H9 (cell line): ENCODE data around the gene SEZ6. TPM values are rescaled to one million over a fixed set of nuclear protein-coding genes. Genes with fewer than 3 reads are reported as not detected.

Source experiments
- DNase-seq: peaks from one replicate; pipeline ENCODE4 v3.0.0-alpha.2; 2017
- H2AFZ ChIP-seq: one replicate; pipeline ENCODE4 v1.6.1; 2013; ENCODE audit warnings: mild to moderate bottlenecking, low read length, control low read depth, moderate library complexity
- H2AK5ac ChIP-seq: 2 replicates; pipeline ENCODE4 v1.6.1; 2013; ENCODE audit warnings: low read length, control low read depth, mixed read lengths; ENCODE audit not compliant: insufficient read length
- H2BK120ac ChIP-seq: one replicate; pipeline ENCODE4 v1.6.1; 2013; ENCODE audit warnings: low read depth, mild to moderate bottlenecking, low read length, control low read depth, inconsistent platforms; ENCODE audit not compliant: poor library complexity, severe bottlenecking
- H2BK12ac ChIP-seq: 2 replicates; pipeline ENCODE4 v1.6.1; 2013; ENCODE audit warnings: low read length, control low read depth, mixed read lengths, low read depth; ENCODE audit not compliant: insufficient read length
- H2BK15ac ChIP-seq: 2 replicates; pipeline ENCODE4 v1.6.1; 2013; ENCODE audit warnings: low read depth, low read length, control low read depth
- H2BK20ac ChIP-seq: one replicate; pipeline ENCODE4 v1.6.1; 2013; ENCODE audit warnings: low read depth, mild to moderate bottlenecking, low read length, control low read depth, inconsistent platforms; ENCODE audit not compliant: poor library complexity, severe bottlenecking
- H2BK5ac ChIP-seq: 2 replicates; pipeline ENCODE4 v1.6.1; 2013; ENCODE audit warnings: low read length, control low read depth, mixed read lengths; ENCODE audit not compliant: insufficient read length
- H3K14ac ChIP-seq: 2 replicates; pipeline ENCODE4 v1.6.1; 2013; ENCODE audit warnings: low read length, control low read depth; ENCODE audit not compliant: insufficient read depth
- H3K18ac ChIP-seq: 2 replicates; pipeline ENCODE4 v1.6.1; 2013; ENCODE audit warnings: low read depth, mild to moderate bottlenecking, mixed read lengths, low read length, control low read depth; ENCODE audit not compliant: insufficient read length
- H3K23ac ChIP-seq: 2 replicates; pipeline ENCODE4 v1.6.1; 2013; ENCODE audit warnings: low read length, control low read depth, mixed read lengths, low read depth; ENCODE audit not compliant: insufficient read length
- H3K23me2 ChIP-seq: 2 replicates; pipeline ENCODE4 v1.6.1; 2013; ENCODE audit warnings: low read depth, mild to moderate bottlenecking, mixed read lengths, low read length, control low read depth; ENCODE audit not compliant: insufficient read length, poor library complexity, severe bottlenecking
- H3K27ac ChIP-seq: 2 replicates; pipeline ENCODE4 v1.5.1; 2013; ENCODE audit warnings: low read length, control low read depth, mixed read lengths, low read depth; ENCODE audit not compliant: insufficient read length
- H3K27me3 ChIP-seq: 2 replicates; pipeline ENCODE4 v1.6.1; 2013; ENCODE audit warnings: low read length, control low read depth, inconsistent platforms; ENCODE audit not compliant: insufficient read depth
- H3K4ac ChIP-seq: 2 replicates; pipeline ENCODE4 v1.6.1; 2013; ENCODE audit warnings: low read depth, mild to moderate bottlenecking, control low read depth, inconsistent platforms, low read length, moderate library complexity
- H3K4me1 ChIP-seq: 2 replicates; pipeline ENCODE4 v1.6.1; 2013; ENCODE audit warnings: low read length, control low read depth, inconsistent platforms; ENCODE audit not compliant: insufficient read depth
- H3K4me2 ChIP-seq: 2 replicates; pipeline ENCODE4 v1.6.1; 2013; ENCODE audit warnings: low read length, control low read depth, mixed read lengths; ENCODE audit not compliant: insufficient read length, insufficient read depth
- H3K56ac ChIP-seq: 2 replicates; pipeline ENCODE4 v1.6.1; 2013; ENCODE audit warnings: low read depth, mild to moderate bottlenecking, mixed read lengths, low read length, control low read depth; ENCODE audit not compliant: insufficient read length
- H3K79me1 ChIP-seq: 2 replicates; pipeline ENCODE4 v1.6.1; 2013; ENCODE audit warnings: low read depth, mild to moderate bottlenecking, moderate library complexity, low read length, control low read depth, inconsistent platforms; ENCODE audit not compliant: insufficient read depth, poor library complexity, severe bottlenecking
- H3K79me2 ChIP-seq: 2 replicates; pipeline ENCODE4 v1.6.1; 2013; ENCODE audit warnings: low read length, control low read depth, inconsistent platforms; ENCODE audit not compliant: insufficient read depth
- H3K9ac ChIP-seq: 2 replicates; pipeline ENCODE4 v1.6.1; 2013; ENCODE audit warnings: low read length, control low read depth, mixed read lengths; ENCODE audit not compliant: insufficient read length; ENCODE audit errors: extremely low read depth
- H3K9me3 ChIP-seq: one replicate; pipeline ENCODE4 v1.6.1; 2013; ENCODE audit warnings: low read depth, low read length, inconsistent platforms; ENCODE audit not compliant: control insufficient read depth
- H3T11ph ChIP-seq: one replicate; pipeline ENCODE4 v1.6.1; 2013; ENCODE audit warnings: mild to moderate bottlenecking, low read length, control low read depth, inconsistent platforms
- H4K20me1 ChIP-seq: one replicate; pipeline ENCODE4 v1.6.1; 2013; ENCODE audit not compliant: control insufficient read depth, insufficient read length, insufficient read depth
- H4K5ac ChIP-seq: 2 replicates; pipeline ENCODE4 v1.6.1; 2013; ENCODE audit warnings: low read depth, mild to moderate bottlenecking, mixed read lengths, low read length, control low read depth; ENCODE audit not compliant: insufficient read length
- H4K8ac ChIP-seq: replicated peaks from 2 replicates; pipeline ENCODE4 v1.6.1; 2013; ENCODE audit warnings: low read length, control low read depth, mixed read lengths, low read depth; ENCODE audit not compliant: insufficient read length
- H4K91ac ChIP-seq: 2 replicates; pipeline ENCODE4 v1.6.1; 2013; ENCODE audit warnings: low read depth, mild to moderate bottlenecking, moderate library complexity, mixed read lengths, low read length, control low read depth; ENCODE audit not compliant: insufficient read length
- H3K27ac Mint-ChIP-seq, 3 experiments: 2 replicates in 2 of 3; 3 replicates in 1 of 3; pipeline ENCODE4 v1.8.0; 2020 to 2021; ENCODE audit warnings: mixed read lengths in 3 of 3, mild to moderate bottlenecking in 1 of 3, moderate library complexity in 1 of 3
- H3K27me3 Mint-ChIP-seq: 2 replicates; pipeline ENCODE4 v1.8.0; 2021; ENCODE audit warnings: low read depth, mild to moderate bottlenecking, moderate library complexity, mixed read lengths
- H3K36me3 Mint-ChIP-seq, 3 experiments: 2 replicates in 2 of 3; 3 replicates in 1 of 3; pipeline ENCODE4 v1.8.0; 2020 to 2021; ENCODE audit warnings: low read depth in 3 of 3, mixed read lengths in 3 of 3; ENCODE audit not compliant: insufficient read depth in 1 of 3
- H3K4me1 Mint-ChIP-seq, 2 experiments: 2 replicates each; pipeline ENCODE4 v1.8.0; 2020; ENCODE audit warnings: mixed read lengths in 2 of 2
- H3K4me3 Mint-ChIP-seq, 2 experiments: 2 replicates in 1 of 2; 3 replicates in 1 of 2; pipeline ENCODE4 v1.8.0; 2020 to 2021; ENCODE audit warnings: mild to moderate bottlenecking in 2 of 2, mixed read lengths in 2 of 2, moderate library complexity in 1 of 2
- H3K9me3 Mint-ChIP-seq, 2 experiments: 2 replicates in 1 of 2; 3 replicates in 1 of 2; pipeline ENCODE4 v1.8.0; 2020; ENCODE audit warnings: mild to moderate bottlenecking in 2 of 2, mixed read lengths in 2 of 2, moderate library complexity in 1 of 2
- CTCF ChIP-seq: fragments of 200-600 bp; sonication (generic); conservative IDR thresholded peaks from 3 replicates; pipeline ENCODE4 v1.8.0; 2021; ENCODE audit warnings: antibody characterized with exemption, mild to moderate bottlenecking
- WGBS: extraction: QIAGEN DNeasy Blood & Tissue Kit; methylation state at CpG from one replicate; pipeline ENCODE4 v1.1.7; 2013; ENCODE audit warnings: missing lambda C conversion rate, low lambda C conversion rate, mixed read lengths; ENCODE audit not compliant: insufficient read length; ENCODE audit errors: extremely low coverage; 5-methylcytosine and 5-hydroxymethylcytosine counted together
- total RNA-seq: library from RNA; stranded (reverse); gene quantifications from 2 replicates; pipeline ENCODE4 v1.2.1, GENCODE V29; 2021

Gene SEZ6
- total RNA-seq, 1 experiment from 2014 or later: 1.8 TPM

- no peak overlapping the region for H3K4ac ChIP-seq
- no peak overlapping the region for H2BK5ac ChIP-seq
- no peak overlapping the region for H2AFZ ChIP-seq
- Mint-ChIP-seq H3K27ac (peak overlapping the region in 1 of 3 experiments; percentile 86; a peak in 2 of 7 replicates), H3K27me3 (no peaks in the 10 kb centered on the region), H3K4me1 (peaks cover 14 to 21% of the 10 kb centered on the region in 2 experiments), H3K9me3 (no peaks in the 10 kb centered on the region), H3K4me3 (no peak overlapping the region), H3K36me3 (peaks cover 76 to 95% (median 93%) of the 10 kb centered on the region in 3 experiments)
- H3K27ac ChIP-seq: no peak overlapping the region
- no peak overlapping the region for H4K91ac ChIP-seq
- H3K4me2 ChIP-seq: no peak overlapping the region
- H4K5ac ChIP-seq: no peak overlapping the region
- no peak overlapping the region for H2AK5ac ChIP-seq
- no peak overlapping the region for H3T11ph ChIP-seq
- DNase-seq: no peak
- H3K27me3 ChIP-seq: no peaks in the 10 kb centered on the region
- no peaks in the 10 kb centered on the region for H4K20me1 ChIP-seq
- peaks cover 5% of the 10 kb centered on the region; the same call in 1 of the 2 replicates for H3K4me1 ChIP-seq
- H3K79me2 ChIP-seq: no peaks in the 10 kb centered on the region
- no peak overlapping the region for H2BK15ac ChIP-seq
- no peak overlapping the region for H3K23ac ChIP-seq
- no peak overlapping the region for H4K8ac ChIP-seq
- H2BK120ac ChIP-seq: no peak overlapping the region
- H3K9ac ChIP-seq: no peak overlapping the region
- H3K18ac ChIP-seq: no peak overlapping the region
- H3K56ac ChIP-seq: no peak overlapping the region
- no peak for TF ChIP-seq CTCF
- H3K9me3 ChIP-seq: no peaks in the 10 kb centered on the region
- no peaks in the 10 kb centered on the region for H3K79me1 ChIP-seq
- WGBS: no CpG with 5 or more reads among the region's 6 CpGs
- H2BK20ac ChIP-seq: no peak overlapping the region
- H3K14ac ChIP-seq: no peak overlapping the region
- H2BK12ac ChIP-seq: no peak overlapping the region
- H3K23me2 ChIP-seq: no peaks in the 10 kb centered on the region
These were observed 92.9 kb downstream of the SEZ6 start for GRCh38 chr17:28912938-28913333.
